Loucy (cell line): Measurements from ENCODE around the gene SDC1.

Source experiments
- H2AFZ ChIP-seq: fragments of 200-600 bp; sonication (generic); 2 replicates; pipeline ENCODE4 v1.6.0; 2016; ENCODE audit warnings: antibody characterized with exemption, mild to moderate bottlenecking, low read length, moderate library complexity
- H3F3A ChIP-seq: fragments of 200-600 bp; 2 replicates; pipeline ENCODE4 v1.6.0; 2016; ENCODE audit warnings: antibody characterized with exemption, low read depth, mild to moderate bottlenecking
- H3K27me3 ChIP-seq: fragments of 200-600 bp; sonication (generic); 2 replicates; pipeline ENCODE4 v1.6.1; 2014; ENCODE audit warnings: low read length, mild to moderate bottlenecking; ENCODE audit not compliant: insufficient read depth, poor library complexity, severe bottlenecking
- H3K36me3 ChIP-seq: fragments of 200-600 bp; sonication (generic); 2 replicates; pipeline ENCODE4 v1.6.1; 2016; ENCODE audit warnings: low read length; ENCODE audit not compliant: insufficient read depth
- H3K4me1 ChIP-seq: fragments of 200-600 bp; sonication (generic); 2 replicates; pipeline ENCODE4 v1.5.1; 2014; ENCODE audit warnings: low read length, mild to moderate bottlenecking; ENCODE audit not compliant: insufficient read depth, poor library complexity, severe bottlenecking
- H3K4me2 ChIP-seq: fragments of 200-600 bp; sonication (generic); 2 replicates; pipeline ENCODE4 v1.6.0; 2014; ENCODE audit warnings: antibody characterized with exemption, low read length, low read depth, mild to moderate bottlenecking; ENCODE audit not compliant: poor library complexity, severe bottlenecking
- H3K4me3 ChIP-seq: fragments of 200-600 bp; sonication (generic); 2 replicates; pipeline ENCODE4 v1.5.1; 2014; ENCODE audit warnings: low read length, mild to moderate bottlenecking, mixed read lengths; ENCODE audit not compliant: poor library complexity, severe bottlenecking
- H3K79me2 ChIP-seq: fragments of 200-600 bp; sonication (generic); 2 replicates; pipeline ENCODE4 v1.6.1; 2014; ENCODE audit warnings: low read length; ENCODE audit not compliant: insufficient read depth
- H3K9ac ChIP-seq: fragments of 200-600 bp; sonication (generic); 2 replicates; pipeline ENCODE4 v1.6.0; 2014; ENCODE audit warnings: mild to moderate bottlenecking, low read depth, low read length, moderate library complexity; ENCODE audit not compliant: poor library complexity, severe bottlenecking
- H3K9me2 ChIP-seq: fragments of 200-600 bp; sonication (generic); replicated peaks from 2 replicates; pipeline ENCODE4 v1.6.1; 2016; ENCODE audit warnings: low read depth, low read length, mixed read lengths
- H3K9me3 ChIP-seq: fragments of 200-600 bp; sonication (generic); 2 replicates; pipeline ENCODE4 v1.6.1; 2014; ENCODE audit warnings: mild to moderate bottlenecking, antibody characterized with exemption, low read length, low read depth; ENCODE audit not compliant: insufficient read depth
- H4K20me1 ChIP-seq: fragments of 200-600 bp; sonication (generic); 2 replicates; pipeline ENCODE4 v1.6.0; 2014; ENCODE audit warnings: antibody characterized with exemption, low read length, mild to moderate bottlenecking; ENCODE audit not compliant: insufficient read depth, poor library complexity, severe bottlenecking
- CTCF ChIP-seq: fragments of 200-600 bp; sonication (generic); conservative IDR thresholded peaks from 2 replicates; pipeline ENCODE4 v1.5.1; 2014; ENCODE audit warnings: mild to moderate bottlenecking, antibody characterized with exemption, low read length
- EZH2phosphoT487 ChIP-seq: fragments of 200-600 bp; IDR thresholded peaks from 2 replicates; pipeline ENCODE4 v1.6.1; 2018; ENCODE audit warnings: antibody characterized with exemption, mild to moderate bottlenecking, moderate library complexity, borderline replicate concordance

SDC1 gene

DNA sequence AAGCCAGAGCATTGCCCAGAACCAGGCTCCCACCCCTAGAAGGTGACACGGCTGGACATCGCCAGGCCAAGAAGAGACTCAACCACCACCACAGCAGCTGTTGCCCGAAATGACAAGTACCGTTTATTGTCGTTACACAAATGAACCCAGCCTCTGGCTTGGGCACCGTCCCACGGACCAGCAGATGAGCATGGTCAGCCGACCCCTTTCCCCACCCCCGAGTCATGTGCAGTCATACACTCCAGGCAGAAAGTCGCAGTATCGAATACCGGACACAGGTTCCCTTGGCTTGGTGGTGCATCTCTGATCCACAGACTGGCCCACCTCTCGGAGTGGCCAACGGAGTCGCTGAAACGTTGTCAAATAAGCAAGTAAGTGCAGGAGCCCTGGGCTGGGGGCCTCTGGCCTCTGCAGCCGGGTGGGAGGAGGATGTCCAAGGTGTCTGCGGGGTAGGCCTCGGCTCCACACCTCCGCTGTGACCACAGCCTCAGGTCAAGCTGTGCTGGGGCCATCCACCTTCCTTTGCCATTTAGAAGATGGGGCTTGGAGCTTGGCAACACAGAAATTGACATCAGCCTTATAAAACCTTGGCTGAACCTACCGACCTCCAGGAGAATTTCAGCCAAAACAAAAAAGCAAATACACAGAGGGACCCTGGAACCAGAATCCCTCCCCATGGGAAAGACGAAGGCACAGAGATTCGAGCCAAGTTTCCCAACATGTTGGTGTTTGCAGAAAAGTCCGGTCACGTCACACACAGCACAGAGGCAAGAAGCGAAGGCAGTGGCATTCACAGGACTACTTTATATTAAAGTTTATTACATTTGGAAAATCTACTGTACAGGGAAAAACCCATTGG, 24.0 kb downstream of the SDC1 start:
- Histone ChIP-seq H4K20me1 (no peaks in the 10 kb centered on the region), H3K4me2 (no peak overlapping the region), H3K9me2 (no peaks in the 10 kb centered on the region), H3K79me2 (no peaks in the 10 kb centered on the region), H3F3A (no peaks in the 10 kb centered on the region), H3K9me3 (no peaks in the 10 kb centered on the region), H3K4me3 (no peak overlapping the region), H3K4me1 (no peaks in the 10 kb centered on the region), H3K36me3 (no peaks in the 10 kb centered on the region), H3K9ac (no peak overlapping the region), H3K27me3 (no peaks in the 10 kb centered on the region), H2AFZ (no peak overlapping the region)
- TF ChIP-seq EZH2phosphoT487 (no peak), CTCF (no peak)

- TF ChIP-seq CTCF: no peak
- no peak for TF ChIP-seq EZH2phosphoT487
- Histone ChIP-seq H2AFZ (no peak overlapping the region), H3K27me3 (no peaks in the 10 kb centered on the region), H4K20me1 (no peaks in the 10 kb centered on the region), H3K9me2 (no peaks in the 10 kb centered on the region), H3K4me1 (no peaks in the 10 kb centered on the region), H3K36me3 (no peaks in the 10 kb centered on the region), H3F3A (no peaks in the 10 kb centered on the region), H3K9ac (no peak overlapping the region), H3K4me3 (no peak overlapping the region), H3K9me3 (no peaks in the 10 kb centered on the region), H3K79me2 (no peaks in the 10 kb centered on the region), H3K4me2 (no peak overlapping the region)
These were observed 25.2 kb downstream of the SDC1 start for GRCh38 chr2:20199633-20200270.

DNA sequence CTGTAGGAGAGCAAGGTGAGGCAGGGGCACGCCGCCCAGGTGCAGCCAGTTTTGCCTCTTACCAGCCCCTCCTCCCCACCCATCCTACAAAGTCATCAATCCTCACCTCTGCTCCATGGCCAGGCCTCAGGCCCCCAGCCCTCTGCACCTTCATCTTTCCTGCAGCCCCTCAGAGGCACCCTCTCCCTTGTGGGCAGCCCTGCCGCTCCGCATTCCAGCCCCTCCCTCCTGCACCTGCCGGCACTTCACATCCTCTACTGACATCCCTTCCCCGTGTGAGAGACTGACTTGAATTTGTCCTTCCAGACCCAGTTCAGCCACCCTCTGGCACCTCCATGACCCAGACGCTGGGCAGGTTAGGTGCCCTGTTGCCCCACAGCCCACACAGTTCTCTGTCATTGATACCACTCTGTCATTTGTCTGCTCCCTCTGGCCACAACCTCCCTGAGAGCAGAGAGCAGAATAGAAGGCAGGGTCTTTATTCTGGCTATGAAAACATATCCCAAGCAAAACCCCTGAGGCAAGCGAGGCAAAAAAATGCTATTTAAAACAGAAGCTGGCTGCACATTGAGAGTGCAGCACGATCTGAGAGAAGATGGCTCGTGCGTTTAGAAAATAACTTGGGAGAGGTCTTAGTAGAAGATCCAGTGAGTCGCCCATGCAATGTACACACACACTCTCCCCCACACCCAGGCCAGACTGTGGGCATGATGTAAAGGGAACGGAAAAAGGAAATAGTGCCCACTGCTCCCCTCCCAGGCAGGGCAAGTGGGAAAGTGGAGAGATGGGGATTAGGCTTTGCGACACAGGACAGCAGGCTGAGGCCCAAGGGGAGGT, 25.9 kb downstream of the SDC1 start:
- Histone ChIP-seq H3K4me3 (no peak overlapping the region), H3K79me2 (no peaks in the 10 kb centered on the region), H4K20me1 (no peaks in the 10 kb centered on the region), H3K4me2 (no peak overlapping the region), H3F3A (no peaks in the 10 kb centered on the region), H3K9ac (no peak overlapping the region), H3K4me1 (no peaks in the 10 kb centered on the region), H2AFZ (no peak overlapping the region), H3K27me3 (no peaks in the 10 kb centered on the region), H3K36me3 (no peaks in the 10 kb centered on the region), H3K9me2 (no peaks in the 10 kb centered on the region), H3K9me3 (no peaks in the 10 kb centered on the region)
- TF ChIP-seq EZH2phosphoT487: no peak
- TF ChIP-seq CTCF: no peak
